DMS53 treated with DMSO at 0.1 percent for 48 hours (cell line): ENCODE results near the gene TTLL11.
"Not testable (repeated sequence)": the region's sequence is repeated elsewhere in the genome, so short reads cannot be mapped to it uniquely, and the experiment has no call there.

Source experiments
- DNase-seq: peaks from one replicate; lab custom pipeline; 2025; ENCODE audit not compliant: unreplicated experiment; lab: John Stamatoyannopoulos, UW

TTLL11 gene

GRCh38 chr9:121800376-121800775, 292.7 kb downstream of the TTLL11 start:
- DNase-seq: no peak

GRCh38 chr9:121798941-121799340, 294.2 kb downstream of the TTLL11 start:
- DNase-seq: no peak

GRCh38 chr9:121797081-121797480, 296.0 kb downstream of the TTLL11 start:
- DNase-seq: no peak

GRCh38 chr9:121794334-121794733, 298.8 kb downstream of the TTLL11 start:
- DNase-seq: not testable (repeated sequence)

- not testable (repeated sequence) for DNase-seq
Observed at GRCh38 chr9:121792476-121792875, 300.6 kb downstream of the TTLL11 start.

- DNase-seq: no peak
Observed at GRCh38 chr9:121790841-121791240, 302.3 kb downstream of the TTLL11 start.

- no peak for DNase-seq
Observed at GRCh38 chr9:121788686-121789366, 304.3 kb downstream of the TTLL11 start.

GRCh38 chr9:121786998-121787422, 306.1 kb downstream of the TTLL11 start:
- DNase-seq: no peak

- no peak for DNase-seq
Observed at GRCh38 chr9:121786543-121786948, 306.6 kb downstream of the TTLL11 start.

- no peak for DNase-seq
Observed at GRCh38 chr9:121785673-121786542, 307.2 kb downstream of the TTLL11 start.

GRCh38 chr9:121784731-121785411, 308.2 kb downstream of the TTLL11 start:
- no peak for DNase-seq

- no peak for DNase-seq
Observed at GRCh38 chr9:121783521-121784507, 309.3 kb downstream of the TTLL11 start.

GRCh38 chr9:121783111-121783510, 310.0 kb downstream of the TTLL11 start:
- no peak for DNase-seq

GRCh38 chr9:121782514-121783110, 310.5 kb downstream of the TTLL11 start:
- no peak for DNase-seq

- no peak for DNase-seq
Observed at GRCh38 chr9:121781701-121782464, 311.2 kb downstream of the TTLL11 start.

- no peak for DNase-seq
Observed at GRCh38 chr9:121781145-121781548, 312.0 kb downstream of the TTLL11 start.

GRCh38 chr9:121780177-121781040, 312.7 kb downstream of the TTLL11 start:
- no peak for DNase-seq

GRCh38 chr9:121779381-121780117, 313.6 kb downstream of the TTLL11 start:
- DNase-seq: no peak
